SU-DHL-6 (cell line): ENCODE results near the gene CNOT4.

Source experiments
- H2AFZ ChIP-seq: fragments of 200-600 bp; sonication (generic); 2 replicates; pipeline ENCODE4 v1.6.1; 2014; ENCODE audit warnings: low read depth, mild to moderate bottlenecking, moderate library complexity, mixed read lengths, antibody characterized with exemption, low read length; ENCODE audit not compliant: severe bottlenecking
- H3F3A ChIP-seq: fragments of 200-600 bp; shearing (Covaris generic); 2 replicates; pipeline ENCODE4 v1.6.0; 2016; ENCODE audit warnings: antibody characterized with exemption, mild to moderate bottlenecking; ENCODE audit not compliant: insufficient read depth
- H3K27ac ChIP-seq: fragments of 200-600 bp; sonication (generic); 2 replicates; pipeline ENCODE4 v1.5.1; 2016; ENCODE audit warnings: low read depth, mild to moderate bottlenecking, low read length, moderate library complexity, mixed read lengths
- H3K27me3 ChIP-seq: fragments of 200-600 bp; sonication (generic), shearing (Covaris generic); 2 replicates; pipeline ENCODE4 v1.6.0; 2014; ENCODE audit warnings: mild to moderate bottlenecking, low read length
- H3K36me3 ChIP-seq: fragments of 200-600 bp; sonication (generic); 2 replicates; pipeline ENCODE4 v1.6.1; 2014; ENCODE audit warnings: mild to moderate bottlenecking, low read length, mixed read lengths
- H3K4me2 ChIP-seq: fragments of 300-600, 200-600 bp; shearing (Covaris generic), sonication (generic); 2 replicates; pipeline ENCODE4 v1.6.0; 2014; ENCODE audit warnings: low read length, low read depth, mild to moderate bottlenecking; ENCODE audit not compliant: poor library complexity, severe bottlenecking
- H3K4me3 ChIP-seq: fragments of 200-600 bp; sonication (generic); 2 replicates; pipeline ENCODE4 v1.5.1; 2014; ENCODE audit warnings: antibody characterized with exemption, low read length, mild to moderate bottlenecking, mixed read lengths; ENCODE audit not compliant: insufficient read depth, poor library complexity, severe bottlenecking
- H3K79me2 ChIP-seq: fragments of 200-600 bp; sonication (generic); 2 replicates; pipeline ENCODE4 v1.6.1; 2014; ENCODE audit warnings: mild to moderate bottlenecking, low read length, moderate library complexity; ENCODE audit not compliant: insufficient read depth
- H3K9ac ChIP-seq: fragments of 200-600 bp; sonication (generic); 2 replicates; pipeline ENCODE4 v1.7.0; 2014; ENCODE audit warnings: mild to moderate bottlenecking, low read length
- H3K9me2 ChIP-seq: fragments of 200-600 bp; sonication (generic); replicated peaks from 2 replicates; pipeline ENCODE4 v1.6.1; 2014; ENCODE audit warnings: low read length; ENCODE audit not compliant: insufficient read depth
- H3K9me3 ChIP-seq: fragments of 200-600 bp; sonication (generic); 2 replicates; pipeline ENCODE4 v1.6.1; 2014; ENCODE audit warnings: low read length, mixed read lengths; ENCODE audit not compliant: insufficient read depth
- H4K20me1 ChIP-seq: fragments of 200-600 bp; sonication (generic); 2 replicates; pipeline ENCODE4 v1.6.1; 2014; ENCODE audit warnings: low read depth, mild to moderate bottlenecking, antibody characterized with exemption, low read length, moderate library complexity, mixed read lengths
- CTCF ChIP-seq: fragments of 200-600 bp; sonication (generic); IDR thresholded peaks from one replicate; pipeline ENCODE4 v1.5.1; 2017; ENCODE audit warnings: antibody characterized with exemption, mild to moderate bottlenecking, low read length, moderate library complexity; ENCODE audit not compliant: insufficient read depth, poor library complexity, severe bottlenecking
- EZH2phosphoT487 ChIP-seq: fragments of 200-600 bp; sonication (generic), shearing (Covaris generic); conservative IDR thresholded peaks from 2 replicates; pipeline ENCODE4 v1.6.1; 2018; ENCODE audit warnings: mild to moderate bottlenecking, antibody characterized with exemption, low read length, moderate library complexity, mixed read lengths

CNOT4 gene

GRCh38 chr7:135525426-135525825 lies 15.5 kb upstream of the CNOT4 start:
- Histone ChIP-seq H3K4me3 (no peak overlapping the region), H3F3A (no peaks in the 10 kb centered on the region), H3K9me3 (no peaks in the 10 kb centered on the region), H3K9ac (no peak overlapping the region), H4K20me1 (no peaks in the 10 kb centered on the region), H3K36me3 (no peaks in the 10 kb centered on the region), H3K79me2 (no peaks in the 10 kb centered on the region), H3K27ac (no peak overlapping the region), H2AFZ (no peak overlapping the region), H3K9me2 (no peaks in the 10 kb centered on the region), H3K4me2 (no peak overlapping the region), H3K27me3 (no peaks in the 10 kb centered on the region)
- TF ChIP-seq CTCF = no peak
- no peak for TF ChIP-seq EZH2phosphoT487

- no peaks in the 10 kb centered on the region for H4K20me1 ChIP-seq
- H3K4me3 ChIP-seq = no peak overlapping the region
- H3K36me3 ChIP-seq = no peaks in the 10 kb centered on the region
- H3K27me3 ChIP-seq = no peaks in the 10 kb centered on the region
- no peak overlapping the region for H3K4me2 ChIP-seq
- H3K9ac ChIP-seq = no peak overlapping the region
- TF ChIP-seq EZH2phosphoT487 (no peak), CTCF (no peak)
- no peak overlapping the region for H2AFZ ChIP-seq
- no peaks in the 10 kb centered on the region for H3K9me3 ChIP-seq
- H3K9me2 ChIP-seq = no peaks in the 10 kb centered on the region
- no peak overlapping the region for H3K27ac ChIP-seq
- no peaks in the 10 kb centered on the region for H3K79me2 ChIP-seq
- H3F3A ChIP-seq = no peaks in the 10 kb centered on the region
Measured at GRCh38 chr7:135523146-135523545, 13.2 kb upstream of the CNOT4 start.

GRCh38 chr7:135522509-135522908 lies 12.6 kb upstream of the CNOT4 start:
- Histone ChIP-seq H3K4me2 (no peak overlapping the region), H3K79me2 (no peaks in the 10 kb centered on the region), H3K9ac (no peak overlapping the region), H3K27me3 (no peaks in the 10 kb centered on the region), H3K27ac (no peak overlapping the region), H3K36me3 (no peaks in the 10 kb centered on the region), H3F3A (no peaks in the 10 kb centered on the region), H3K4me3 (no peak overlapping the region), H3K9me3 (no peaks in the 10 kb centered on the region), H3K9me2 (no peaks in the 10 kb centered on the region), H2AFZ (no peak overlapping the region), H4K20me1 (no peaks in the 10 kb centered on the region)
- no peak for TF ChIP-seq CTCF
- TF ChIP-seq EZH2phosphoT487 = no peak

GRCh38 chr7:135519871-135520270 lies 10.0 kb upstream of the CNOT4 start:
- Histone ChIP-seq H4K20me1 (no peaks in the 10 kb centered on the region), H3K9me3 (no peaks in the 10 kb centered on the region), H3K79me2 (no peaks in the 10 kb centered on the region), H3K27me3 (no peaks in the 10 kb centered on the region), H3K36me3 (no peaks in the 10 kb centered on the region), H3K4me2 (no peak overlapping the region), H3K9ac (no peak overlapping the region), H2AFZ (no peak overlapping the region), H3F3A (0 out of 2 replicates have a peak, but pooled peaks cover 3% of the 10 kb centered on the region), H3K4me3 (no peak overlapping the region), H3K9me2 (no peaks in the 10 kb centered on the region), H3K27ac (no peak overlapping the region)
- TF ChIP-seq EZH2phosphoT487 (no peak), CTCF (no peak)
